ENCODE measurements around the gene TRAT1.
A peak's percentile ranks its signal among the peaks of the same experiment; 100 is the strongest.

The TRAT1 gene

DNA sequence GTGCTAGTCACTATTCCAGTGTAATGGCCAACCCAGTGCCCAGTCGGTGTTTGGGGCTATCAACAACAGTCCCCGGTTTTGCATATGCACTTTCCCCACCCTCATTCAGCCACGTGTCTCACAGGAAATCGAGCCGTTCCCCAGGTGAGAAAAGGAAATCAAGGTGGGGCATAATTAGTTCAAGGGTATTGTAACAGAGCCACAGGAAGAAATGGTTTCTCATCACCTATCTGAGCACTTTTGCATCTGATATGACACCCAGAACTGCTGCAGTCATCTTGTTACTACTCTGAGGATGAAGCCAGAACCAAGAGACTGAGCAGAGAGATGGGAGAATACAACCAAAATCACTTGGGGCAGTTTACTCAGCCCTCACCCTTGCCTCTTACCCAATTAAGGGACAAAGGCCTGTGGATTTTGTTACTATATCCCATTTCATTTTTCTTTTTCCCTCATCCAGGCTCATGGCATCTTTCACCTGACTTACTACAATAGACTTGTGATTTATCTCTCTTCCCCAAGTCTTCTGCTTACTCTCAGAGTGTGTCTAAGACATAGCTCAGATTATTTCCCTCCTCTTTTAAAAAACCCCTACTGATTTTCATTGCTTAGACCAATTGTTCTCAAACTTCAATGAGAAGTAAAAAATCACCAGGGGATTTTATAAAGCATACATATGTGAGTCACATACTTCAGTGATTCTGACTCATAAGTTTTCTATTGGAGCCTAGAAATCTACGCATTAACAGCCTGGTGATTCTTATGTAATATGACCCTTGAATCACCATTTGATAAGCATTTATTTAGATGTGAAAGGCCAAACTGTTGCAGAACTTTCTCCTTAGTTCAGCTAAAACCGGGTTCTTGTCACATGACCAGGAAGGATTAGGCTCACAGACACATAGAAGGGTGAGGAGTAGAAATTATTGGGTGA, 40.5 kb downstream of the TRAT1 start:
- DNase-seq: no peak

DNA sequence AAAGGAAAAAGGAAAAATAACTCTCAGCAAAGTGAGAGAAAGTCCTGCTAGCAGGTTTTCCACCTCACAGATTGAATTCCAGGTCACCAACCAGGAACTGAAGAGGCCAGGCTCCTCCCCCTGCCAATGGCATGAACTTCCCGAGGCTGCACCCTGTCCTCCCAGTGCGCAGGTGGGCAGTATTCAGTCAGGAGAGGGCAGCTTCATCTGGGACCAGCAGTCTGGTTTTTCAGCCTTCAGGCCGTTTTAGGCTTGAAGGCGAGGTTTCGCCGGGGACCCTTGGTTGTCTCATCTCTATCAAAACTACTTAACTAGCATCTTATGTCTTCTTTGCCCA, 41.2 kb downstream of the TRAT1 start:
- no peak for DNase-seq

DNA sequence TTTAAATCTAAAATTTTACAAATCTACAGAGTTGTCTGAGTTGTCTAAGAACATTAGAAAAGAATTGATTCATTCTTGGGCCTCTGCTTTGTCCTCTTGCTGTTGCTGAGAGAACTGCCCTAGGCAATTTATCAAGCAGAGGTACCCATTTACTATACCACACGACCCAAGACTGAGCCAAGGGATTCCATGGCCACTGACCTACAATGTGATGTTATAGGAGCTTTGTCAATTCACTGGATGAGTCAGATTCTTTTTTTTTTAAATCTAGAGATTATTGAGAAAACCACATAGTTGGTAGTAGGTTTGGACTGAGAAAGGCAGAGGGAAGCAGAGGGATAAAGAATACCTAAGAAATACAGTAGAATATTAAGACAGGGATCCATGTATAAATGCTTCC, 55.3 kb downstream of the TRAT1 start:
- no peak for DNase-seq

DNA sequence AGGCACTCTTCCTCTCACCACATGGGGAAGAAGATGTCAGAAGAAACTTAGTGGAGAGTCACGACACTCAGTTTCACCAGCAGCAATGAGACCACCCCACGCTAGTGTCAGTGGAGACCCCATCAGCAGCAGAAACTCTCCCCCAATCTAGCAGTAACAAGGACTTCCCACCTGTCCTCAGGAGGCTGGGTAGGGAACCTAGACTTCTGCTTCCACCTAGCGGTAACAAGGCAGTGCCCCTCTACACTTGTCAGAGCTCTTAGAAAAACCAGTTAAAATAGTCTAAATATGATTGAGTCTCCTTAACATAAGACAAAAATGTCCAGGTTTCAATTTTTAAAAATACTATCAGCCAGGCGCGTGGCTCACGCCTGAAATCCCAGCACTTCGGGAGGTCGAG, 57.3 kb downstream of the TRAT1 start:
- DNase-seq: no peak

DNA sequence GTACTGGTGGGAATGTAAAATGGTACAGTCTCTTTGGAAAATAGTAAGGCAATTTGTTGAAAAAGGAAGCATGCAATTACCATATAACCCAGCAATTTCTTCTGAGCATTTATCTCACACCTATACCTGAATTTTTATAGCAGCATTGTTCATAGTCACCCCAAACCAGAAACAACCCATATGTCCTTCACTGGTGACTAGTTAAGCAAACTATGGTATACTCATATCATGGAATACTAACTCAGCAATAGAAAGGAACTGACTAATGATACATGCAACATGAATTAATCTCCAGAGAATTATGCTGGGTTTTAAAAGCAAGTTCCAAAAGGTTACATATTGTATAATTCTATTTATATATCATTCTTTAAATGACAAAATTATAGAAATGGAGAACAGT, 60.2 kb downstream of the TRAT1 start:
- no peak for DNase-seq

DNA sequence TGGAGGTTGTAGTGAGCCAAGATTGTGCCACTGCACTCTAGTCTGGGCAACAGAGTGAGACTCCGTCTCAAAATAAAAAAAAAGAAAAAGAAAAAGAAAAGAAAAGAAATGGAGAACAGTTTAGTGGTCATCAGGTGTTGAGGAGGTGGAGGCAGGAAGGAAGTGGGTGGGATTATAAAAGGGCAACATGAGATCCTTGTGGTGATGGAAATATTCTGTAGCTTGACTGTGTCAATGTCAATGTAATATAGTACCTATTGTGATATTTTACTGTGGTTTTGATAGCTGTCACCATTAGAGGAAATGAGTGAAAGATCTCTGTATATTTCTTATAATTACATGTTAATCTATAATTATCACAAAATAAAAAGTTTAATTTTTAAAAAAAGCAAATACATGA, 60.8 kb downstream of the TRAT1 start:
- DNase-seq: no peak

DNA sequence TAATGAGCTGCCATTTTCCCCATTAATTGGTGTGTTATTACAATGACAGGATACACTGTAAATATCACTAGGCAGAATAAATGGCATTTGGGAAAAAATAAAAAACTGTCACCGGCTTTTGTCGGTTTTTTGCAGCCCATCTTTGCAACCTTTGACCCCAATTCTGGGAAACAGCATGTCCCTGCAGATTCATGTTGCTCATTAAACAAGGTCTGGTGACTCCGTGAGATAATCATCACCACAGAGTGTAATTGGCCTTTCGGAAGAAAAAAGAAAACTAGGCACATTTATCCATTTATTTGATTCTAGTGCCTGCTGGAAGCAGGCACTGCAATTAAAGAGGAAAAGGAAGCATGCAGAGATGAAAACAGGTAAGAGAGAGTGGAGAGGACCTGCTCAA, 64.5 kb downstream of the TRAT1 start:
- DNase-seq: peak; percentile 60

DNA sequence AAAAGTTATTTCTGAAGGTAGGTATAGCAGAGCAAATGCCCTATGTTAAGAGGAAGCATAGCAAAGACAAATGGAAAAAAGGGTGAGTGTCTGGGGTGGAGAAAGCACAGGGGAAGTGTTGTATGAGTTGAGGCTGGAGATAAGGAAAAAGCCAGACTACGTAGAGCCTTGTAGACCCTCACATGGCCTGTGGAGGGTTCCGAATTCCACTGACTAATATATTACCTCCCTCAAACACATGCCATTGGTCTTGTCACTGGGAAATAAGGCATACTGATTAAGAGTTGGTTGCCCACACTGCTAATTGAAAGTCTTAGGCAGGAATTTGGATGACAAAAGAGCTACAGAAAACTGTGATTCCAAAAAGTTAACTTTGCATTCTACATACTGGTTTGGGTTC, 65.2 kb downstream of the TRAT1 start:
- DNase-seq: no peak

DNA sequence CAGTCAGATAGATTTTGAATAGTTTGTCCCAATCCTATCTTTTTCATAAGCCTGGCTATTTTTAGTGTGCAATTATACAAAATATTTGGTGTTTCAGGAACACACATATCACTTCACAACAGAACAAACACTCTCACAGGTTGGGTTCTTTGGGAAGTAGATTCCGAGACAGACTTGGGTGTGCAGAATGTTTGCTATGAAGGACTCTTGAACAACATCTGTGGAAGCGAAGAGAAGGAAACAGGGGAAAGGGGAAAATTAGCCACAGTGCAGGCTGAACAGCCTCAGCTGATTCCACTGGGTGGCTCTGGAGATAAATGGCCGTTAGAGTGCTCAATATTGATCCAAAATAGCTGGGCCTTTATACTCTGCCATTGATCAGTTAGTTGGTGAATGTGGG, 69.2 kb downstream of the TRAT1 start:
- no peak for DNase-seq

DNA sequence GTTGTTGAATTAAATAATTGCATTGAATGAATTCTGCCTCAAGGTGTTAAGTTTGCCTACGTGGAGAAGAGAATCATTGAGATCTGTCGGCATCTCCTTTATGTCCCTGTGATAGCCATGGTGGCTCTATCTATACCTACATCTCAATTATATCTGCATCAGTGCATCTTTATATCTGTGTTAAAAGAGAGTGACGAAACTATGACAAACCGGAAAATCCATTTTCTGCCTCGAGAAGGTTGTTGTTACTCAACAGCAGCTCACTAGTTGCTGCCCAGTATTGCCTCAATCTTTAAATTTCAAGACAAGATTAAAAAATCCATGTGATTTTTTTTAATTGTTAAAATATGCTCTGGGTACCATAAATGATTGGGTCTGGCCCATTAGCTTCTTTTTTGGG, 72.4 kb downstream of the TRAT1 start:
- no peak for DNase-seq

DNA sequence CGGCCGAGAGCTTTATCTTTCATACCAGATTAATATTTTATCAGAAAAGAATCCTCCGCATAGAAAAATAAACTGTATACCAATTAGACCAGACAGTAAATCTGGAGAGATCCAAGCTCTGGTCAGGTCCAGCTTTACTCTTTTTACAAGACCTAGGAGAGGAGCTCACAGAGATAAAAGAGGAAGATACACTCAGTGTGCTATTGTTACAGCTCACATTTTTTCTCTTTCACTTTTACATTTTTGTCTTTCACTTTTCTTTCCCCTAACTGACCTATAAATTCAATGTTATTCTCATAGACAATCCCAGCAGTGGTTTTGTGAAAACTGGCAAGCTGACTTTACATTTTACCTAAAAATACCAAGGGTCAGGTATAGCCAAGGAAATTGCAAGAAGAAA, 75.3 kb downstream of the TRAT1 start:
- DNase-seq: no peak

DNA sequence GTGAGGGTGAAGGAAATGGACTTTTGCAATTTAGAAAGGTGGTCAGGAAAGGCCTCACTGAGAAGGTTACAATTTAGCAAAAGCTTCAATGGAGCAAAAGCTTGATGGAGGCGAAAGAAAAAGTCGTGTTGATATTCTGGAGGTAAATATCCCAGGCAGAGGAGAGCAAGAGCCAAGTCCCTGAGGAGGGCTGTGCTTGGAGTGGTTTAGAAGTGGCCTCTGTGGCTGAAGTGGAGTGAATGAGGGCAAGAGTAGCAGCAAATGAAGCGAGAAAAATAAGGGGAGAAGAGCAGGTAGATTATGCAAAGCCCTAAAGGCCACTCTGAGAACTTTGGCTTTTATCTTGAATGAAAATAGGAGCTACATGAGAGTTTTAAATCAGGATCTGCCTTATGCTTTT, 76.9 kb downstream of the TRAT1 start:
- no peak for DNase-seq
